ENCODE measurements around the gene SYT17. TPM values are rescaled to one million over a fixed set of nuclear protein-coding genes. Genes with fewer than 3 reads are reported as not detected.

The SYT17 gene
- polyA plus RNA-seq, 1 donor (not counting 4 experiments of a cell fraction or from before 2014, with no cell fraction given): not detected

DNA sequence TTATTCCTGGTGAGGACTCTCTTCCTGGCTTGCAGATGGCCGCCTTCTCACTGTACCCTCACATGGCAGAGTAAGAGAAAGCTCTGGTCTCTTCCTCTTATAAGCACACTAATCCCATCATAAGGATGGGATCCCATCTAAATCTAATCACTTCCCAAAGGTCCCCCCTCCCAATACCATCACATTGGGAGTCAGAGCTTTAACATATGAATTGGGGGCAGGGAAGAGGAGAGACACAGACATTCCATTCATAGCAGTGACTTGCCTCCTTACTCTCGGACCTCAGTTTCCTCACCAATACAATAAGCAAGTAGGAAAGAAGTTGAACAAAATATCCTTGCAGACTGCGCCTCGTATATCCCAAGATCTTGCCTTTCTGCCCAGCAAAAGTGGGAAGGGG lies 119.2 kb downstream of the SYT17 start:
- no peak for DNase-seq (ENCODE audit: low read depth, low spot score)
- dilution Hi-C loops (cut with MboI; ENCODE audit: extremely low pct_ligation_motif_present, low sequenced_read_pairs): no loop called here
- Histone ChIP-seq H3K27ac (ENCODE audit: control insufficient read depth, insufficient read depth, low read length) (no peak overlapping the region), H3K9me1 (ENCODE audit: control insufficient read depth, extremely low read depth, insufficient read depth, low read length) (no peaks in the 10 kb centered on the region), H3K9ac (ENCODE audit: control insufficient read depth, extremely low read depth, insufficient read depth, low read length) (no peak overlapping the region), H3K4me3 (ENCODE audit: control insufficient read depth in 2 of 3, extremely low read depth in 1 of 3, insufficient read depth in 2 of 3, low read depth in 1 of 3, low read length in 3 of 3) (no peak overlapping the region), H4K20me1 (ENCODE audit: control insufficient read depth, extremely low read depth, insufficient read depth, low read length) (no peaks in the 10 kb centered on the region), H3K27me3 (ENCODE audit: control insufficient read depth, extremely low read depth, insufficient read depth, low read length) (no peaks in the 10 kb centered on the region), H3K79me2 (ENCODE audit: control insufficient read depth, insufficient read depth, low read length) (no peaks in the 10 kb centered on the region), H3K9me3 (ENCODE audit: control insufficient read depth, low read depth, low read length) (no peaks in the 10 kb centered on the region), H2AFZ (ENCODE audit: control insufficient read depth, low read length) (no peak overlapping the region), H3K4me1 (ENCODE audit: control insufficient read depth, extremely low read depth, insufficient read depth, low read length) (peaks cover 9% of the 10 kb centered on the region), H3K4me2 (ENCODE audit: control insufficient read depth, extremely low read depth, insufficient read depth, low read depth, low read length) (no peak overlapping the region), H3K36me3 (ENCODE audit: control insufficient read depth in 2 of 2, extremely low read depth in 1 of 2, insufficient read depth in 2 of 2, low read length in 2 of 2) (no peaks in the 10 kb centered on the region)
- no peak for TF ChIP-seq EZH2 (IDR thresholded peaks at IDR 0.05; ENCODE audit: low read length)
- TF ChIP-seq, protein P1, sequence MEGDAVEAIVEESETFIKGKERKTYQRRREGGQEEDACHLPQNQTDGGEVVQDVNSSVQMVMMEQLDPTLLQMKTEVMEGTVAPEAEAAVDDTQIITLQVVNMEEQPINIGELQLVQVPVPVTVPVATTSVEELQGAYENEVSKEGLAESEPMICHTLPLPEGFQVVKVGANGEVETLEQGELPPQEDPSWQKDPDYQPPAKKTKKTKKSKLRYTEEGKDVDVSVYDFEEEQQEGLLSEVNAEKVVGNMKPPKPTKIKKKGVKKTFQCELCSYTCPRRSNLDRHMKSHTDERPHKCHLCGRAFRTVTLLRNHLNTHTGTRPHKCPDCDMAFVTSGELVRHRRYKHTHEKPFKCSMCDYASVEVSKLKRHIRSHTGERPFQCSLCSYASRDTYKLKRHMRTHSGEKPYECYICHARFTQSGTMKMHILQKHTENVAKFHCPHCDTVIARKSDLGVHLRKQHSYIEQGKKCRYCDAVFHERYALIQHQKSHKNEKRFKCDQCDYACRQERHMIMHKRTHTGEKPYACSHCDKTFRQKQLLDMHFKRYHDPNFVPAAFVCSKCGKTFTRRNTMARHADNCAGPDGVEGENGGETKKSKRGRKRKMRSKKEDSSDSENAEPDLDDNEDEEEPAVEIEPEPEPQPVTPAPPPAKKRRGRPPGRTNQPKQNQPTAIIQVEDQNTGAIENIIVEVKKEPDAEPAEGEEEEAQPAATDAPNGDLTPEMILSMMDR (optimal IDR thresholded peaks at IDR 0.05 in 1 of 3, IDR thresholded peaks at IDR 0.05 in 1 of 3, conservative IDR thresholded peaks at IDR 0.05 in 1 of 3; ENCODE audit: extremely low read depth in 1 of 3, insufficient read depth in 2 of 3, low read length in 3 of 3): no peak
- FAIRE-seq: no peak

DNA sequence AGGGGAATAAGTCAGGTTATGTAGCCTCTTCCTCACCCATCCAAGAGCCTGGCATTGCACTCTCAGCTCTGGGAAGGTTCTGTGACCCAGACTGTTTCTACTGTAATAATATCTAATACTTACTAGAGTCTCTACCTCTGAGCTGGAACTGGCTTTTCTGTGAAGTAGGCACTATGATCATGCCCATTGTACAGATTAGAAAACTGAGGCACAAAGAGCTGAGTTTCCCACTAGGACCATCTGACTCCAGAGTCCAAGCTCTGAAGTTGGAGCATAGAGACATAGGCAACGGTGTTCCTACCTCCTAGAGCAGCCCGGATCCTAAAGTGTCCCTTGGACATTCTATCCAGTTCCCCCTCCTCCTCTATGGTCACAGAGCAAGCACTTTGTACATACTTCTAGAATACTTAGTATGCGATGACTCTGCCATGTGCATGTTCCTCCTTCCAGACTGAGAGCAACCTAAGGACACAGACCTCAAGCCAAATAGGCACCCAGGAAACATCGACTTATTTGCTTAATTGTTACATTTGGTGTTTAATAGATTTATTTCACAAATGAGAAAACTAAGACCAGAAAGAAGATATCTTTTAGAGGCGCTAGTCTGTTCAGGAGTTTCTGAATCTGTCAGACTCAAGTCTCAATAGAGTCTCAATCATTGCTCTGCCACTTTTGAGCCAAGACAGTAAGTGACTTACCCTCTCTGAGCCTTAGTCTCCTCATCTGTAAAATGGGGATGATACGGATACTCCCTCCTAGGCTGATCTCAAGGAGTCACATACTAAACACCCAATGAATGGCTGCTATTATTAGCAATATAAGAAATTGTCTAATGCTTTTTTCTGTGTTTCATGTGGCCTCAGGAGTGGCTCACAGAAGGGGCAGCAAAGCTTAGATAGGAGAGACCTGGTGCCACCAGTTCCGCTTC lies 121.1 kb downstream of the SYT17 start:
- no peak overlapping the region for H3K27ac ChIP-seq (ENCODE audit: control insufficient read depth, insufficient read depth, low read length)
- no peak for FAIRE-seq

More for the DNA sequence above, 121.1 kb downstream of the SYT17 start:
- DNase-seq (ENCODE audit: low read depth, low spot score): no peak
- H3K4me3 ChIP-seq (ENCODE audit: control insufficient read depth in 2 of 3, extremely low read depth in 1 of 3, insufficient read depth in 2 of 3, low read depth in 1 of 3, low read length in 3 of 3): no peak overlapping the region
- H4K20me1 ChIP-seq (ENCODE audit: control insufficient read depth, extremely low read depth, insufficient read depth, low read length): no peaks in the 10 kb centered on the region
- no peaks in the 10 kb centered on the region for H3K79me2 ChIP-seq (ENCODE audit: control insufficient read depth, insufficient read depth, low read length)
- no peak overlapping the region for H3K9ac ChIP-seq (ENCODE audit: control insufficient read depth, extremely low read depth, insufficient read depth, low read length)
- no peaks in the 10 kb centered on the region for H3K9me3 ChIP-seq (ENCODE audit: control insufficient read depth, low read depth, low read length)
- no peaks in the 10 kb centered on the region for H3K4me1 ChIP-seq (ENCODE audit: control insufficient read depth, extremely low read depth, insufficient read depth, low read length)
- no peaks in the 10 kb centered on the region for H3K27me3 ChIP-seq (ENCODE audit: control insufficient read depth, extremely low read depth, insufficient read depth, low read length)
- no peak overlapping the region for H2AFZ ChIP-seq (ENCODE audit: control insufficient read depth, low read length)
- dilution Hi-C loops (cut with MboI; ENCODE audit: extremely low pct_ligation_motif_present, low sequenced_read_pairs): no loop called here
- no peak overlapping the region for H3K4me2 ChIP-seq (ENCODE audit: control insufficient read depth, extremely low read depth, insufficient read depth, low read depth, low read length)
- no peaks in the 10 kb centered on the region for H3K36me3 ChIP-seq (ENCODE audit: control insufficient read depth in 2 of 2, extremely low read depth in 1 of 2, insufficient read depth in 2 of 2, low read length in 2 of 2)
- TF ChIP-seq, protein P1 (optimal IDR thresholded peaks at IDR 0.05 in 1 of 3, IDR thresholded peaks at IDR 0.05 in 1 of 3, conservative IDR thresholded peaks at IDR 0.05 in 1 of 3; ENCODE audit: extremely low read depth in 1 of 3, insufficient read depth in 2 of 3, low read length in 3 of 3): no peak
- H3K9me1 ChIP-seq (ENCODE audit: control insufficient read depth, extremely low read depth, insufficient read depth, low read length): no peaks in the 10 kb centered on the region
